D721Med (cell line): ENCODE measurements around the gene NCF4.

Source experiments
- DNase-seq: peaks from one replicate; pipeline ENCODE4 v3.0.0; 2011; ENCODE audit warnings: low spot score; ENCODE audit not compliant: insufficient read length
- FAIRE-seq: peaks from 2 replicates; lab custom pipeline; 2011; peaks lifted over from hg19 to GRCh38; lab: Jason Lieb, UNC
- CTCF ChIP-seq: IDR thresholded peaks from 2 replicates; pipeline ENCODE4 v1.5.1; 2012; ENCODE audit warnings: mild to moderate bottlenecking, control low read depth; ENCODE audit not compliant: insufficient read depth; ENCODE audit errors: missing control alignments

The NCF4 gene

DNA sequence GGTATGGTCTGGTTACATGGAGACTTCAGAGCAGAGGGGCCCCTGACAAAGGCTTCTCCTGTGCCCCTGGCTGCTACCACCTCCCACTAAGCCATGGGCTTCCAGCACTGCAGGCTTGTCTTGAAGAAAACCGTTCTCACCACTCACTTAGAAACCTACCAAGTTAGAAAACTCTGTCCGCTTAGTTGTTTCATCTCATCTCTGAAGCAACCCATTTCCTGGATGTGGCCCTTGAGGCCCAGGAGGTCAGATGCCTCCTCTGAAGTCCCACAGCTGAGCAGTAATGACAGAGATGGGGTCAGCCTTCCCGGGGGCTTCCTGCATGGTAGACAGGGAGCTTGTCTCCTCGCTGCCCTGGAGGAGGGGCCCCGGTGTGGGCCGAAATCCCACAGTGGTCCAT is 65.5 kb downstream of the NCF4 start:
- no peak for TF ChIP-seq CTCF
- no peak for DNase-seq
- no peak for FAIRE-seq

DNA sequence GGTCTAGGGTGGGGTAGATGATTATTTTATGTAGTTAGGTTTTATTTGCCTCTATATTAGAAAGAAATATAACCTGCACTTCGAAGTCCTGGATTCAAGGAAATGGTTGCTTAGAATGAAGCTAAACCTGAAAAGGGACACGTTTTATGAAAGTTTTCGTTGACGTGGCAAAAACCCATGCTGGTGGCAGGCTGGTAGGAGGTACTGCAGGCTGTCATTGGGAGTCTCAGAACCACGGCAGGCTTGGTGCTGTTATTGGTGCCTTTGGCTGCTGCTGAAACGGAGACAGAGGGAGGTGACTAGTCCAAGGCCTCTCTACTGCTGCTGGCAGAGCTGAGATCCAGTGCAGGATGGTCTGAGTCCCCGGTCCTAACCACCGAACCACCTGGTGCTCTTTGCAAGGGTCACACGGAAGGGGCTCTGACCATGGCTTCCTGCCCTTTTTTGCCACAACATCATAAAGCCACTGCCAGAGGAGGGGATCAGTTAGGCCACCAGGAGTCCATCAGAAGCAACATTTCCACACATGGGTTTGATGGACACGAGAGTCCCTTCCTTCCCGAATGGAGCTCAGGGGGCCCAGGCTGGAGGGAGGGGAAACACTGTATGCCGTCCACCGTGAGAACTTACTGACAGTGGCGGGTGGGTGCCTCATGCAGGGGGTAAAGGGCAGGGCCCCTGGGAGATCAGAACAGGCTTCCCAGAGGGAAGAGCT is 66.1 kb downstream of the NCF4 start:
- TF ChIP-seq CTCF = no peak
- no peak for FAIRE-seq
- DNase-seq = no peak
